ENCODE results near the gene GPR35.
"Not testable (repeated sequence)": the region's sequence is repeated elsewhere in the genome, so short reads cannot be mapped to it uniquely, and the experiment has no call there.

Gene GPR35

GRCh38 chr2:240604291-240604938 lies 20.9 kb upstream of the GPR35 start:
- Histone ChIP-seq H3K4me3 (ENCODE audit: low read length) (no peak overlapping the region), H3K27me3 (ENCODE audit: insufficient read depth, low read length) (peaks cover 6% of the 10 kb centered on the region; the same call in 1 of the 2 replicates), H3K36me3 (ENCODE audit: insufficient read depth, low read length) (peaks cover 7% of the 10 kb centered on the region; the same call in 1 of the 2 replicates), H3K9me3 (ENCODE audit: insufficient read depth, low read depth, low read length) (no peaks in the 10 kb centered on the region), H3K4me1 (ENCODE audit: insufficient read depth, low read length) (no peaks in the 10 kb centered on the region), H3K9ac (ENCODE audit: low read depth, low read length) (no peak overlapping the region), H3K27ac (ENCODE audit: low read depth, low read length) (no peak overlapping the region)
- WGBS = 63% methylated on average over 11 of the region's 11 CpGs

- Histone ChIP-seq H3K4me3 (ENCODE audit: low read length) (no peak overlapping the region), H3K27me3 (ENCODE audit: insufficient read depth, low read length) (peaks cover 6% of the 10 kb centered on the region; the same call in 1 of the 2 replicates), H3K36me3 (ENCODE audit: insufficient read depth, low read length) (peaks cover under 1% of the 10 kb centered on the region; the same call in 1 of the 2 replicates), H3K9me3 (ENCODE audit: insufficient read depth, low read depth, low read length) (no peaks in the 10 kb centered on the region), H3K4me1 (ENCODE audit: insufficient read depth, low read length) (no peaks in the 10 kb centered on the region), H3K9ac (ENCODE audit: low read depth, low read length) (no peak overlapping the region), H3K27ac (ENCODE audit: low read depth, low read length) (no peak overlapping the region)
- 93% methylated on average over 18 of the region's 19 CpGs for WGBS
These were observed 20.2 kb upstream of the GPR35 start for GRCh38 chr2:240604939-240605716.

- Histone ChIP-seq H3K4me3 (ENCODE audit: low read length) (no peak overlapping the region), H3K9ac (ENCODE audit: low read depth, low read length) (no peak overlapping the region), H3K27me3 (ENCODE audit: insufficient read depth, low read length) (peaks cover 6% of the 10 kb centered on the region; the same call in 1 of the 2 replicates), H3K9me3 (ENCODE audit: insufficient read depth, low read depth, low read length) (no peaks in the 10 kb centered on the region), H3K4me1 (ENCODE audit: insufficient read depth, low read length) (no peaks in the 10 kb centered on the region), H3K27ac (ENCODE audit: low read depth, low read length) (no peak overlapping the region), H3K36me3 (ENCODE audit: insufficient read depth, low read length) (no peaks in the 10 kb centered on the region)
- 89% methylated on average over 12 of the region's 12 CpGs for WGBS
These were observed 19.2 kb upstream of the GPR35 start for GRCh38 chr2:240605867-240606743.

- Histone ChIP-seq H3K9ac (ENCODE audit: low read depth, low read length) (no peak overlapping the region), H3K9me3 (ENCODE audit: insufficient read depth, low read depth, low read length) (peaks cover 16% of the 10 kb centered on the region), H3K36me3 (ENCODE audit: insufficient read depth, low read length) (no peaks in the 10 kb centered on the region), H3K4me3 (ENCODE audit: low read length) (no peak overlapping the region), H3K27ac (ENCODE audit: low read depth, low read length) (no peak overlapping the region), H3K4me1 (ENCODE audit: insufficient read depth, low read length) (no peaks in the 10 kb centered on the region), H3K27me3 (ENCODE audit: insufficient read depth, low read length) (peaks cover 6% of the 10 kb centered on the region; the same call in 1 of the 2 replicates)
- 95% methylated on average over 9 of the region's 10 CpGs for WGBS
These were observed 13.6 kb upstream of the GPR35 start for GRCh38 chr2:240611601-240612210.

- 90% methylated on average over 4 of the region's 4 CpGs for WGBS
- peaks cover 35% of the 10 kb centered on the region for H3K9me3 ChIP-seq (ENCODE audit: insufficient read depth, low read depth, low read length)
- peaks cover 3% of the 10 kb centered on the region; the same call in 1 of the 2 replicates for H3K27me3 ChIP-seq (ENCODE audit: insufficient read depth, low read length)
- no peak overlapping the region for H3K27ac ChIP-seq (ENCODE audit: low read depth, low read length)
- H3K9ac ChIP-seq (ENCODE audit: low read depth, low read length) = no peak overlapping the region
- no peak overlapping the region for H3K4me3 ChIP-seq (ENCODE audit: low read length)
- no peaks in the 10 kb centered on the region for H3K36me3 ChIP-seq (ENCODE audit: insufficient read depth, low read length)
- no peaks in the 10 kb centered on the region for H3K4me1 ChIP-seq (ENCODE audit: insufficient read depth, low read length)
These were observed 11.5 kb upstream of the GPR35 start for GRCh38 chr2:240613781-240614180.

GRCh38 chr2:240614391-240614790 lies 10.9 kb upstream of the GPR35 start:
- WGBS = 92% methylated on average over 9 of the region's 9 CpGs
- H3K4me3 ChIP-seq (ENCODE audit: low read length) = no peak overlapping the region
- H3K9me3 ChIP-seq (ENCODE audit: insufficient read depth, low read depth, low read length) = peaks cover 40% of the 10 kb centered on the region
- no peak overlapping the region for H3K9ac ChIP-seq (ENCODE audit: low read depth, low read length)
- no peaks in the 10 kb centered on the region; the same call in 1 of the 2 replicates for H3K27me3 ChIP-seq (ENCODE audit: insufficient read depth, low read length)
- H3K36me3 ChIP-seq (ENCODE audit: insufficient read depth, low read length) = no peaks in the 10 kb centered on the region
- H3K27ac ChIP-seq (ENCODE audit: low read depth, low read length) = no peak overlapping the region
- no peaks in the 10 kb centered on the region for H3K4me1 ChIP-seq (ENCODE audit: insufficient read depth, low read length)

- no peak overlapping the region for H3K9ac ChIP-seq (ENCODE audit: low read depth, low read length)
- H3K27ac ChIP-seq (ENCODE audit: low read depth, low read length) = no peak overlapping the region
- 89% methylated on average over 1 of the region's 2 CpGs for WGBS
- H3K4me3 ChIP-seq (ENCODE audit: low read length) = no peak overlapping the region
- H3K4me1 ChIP-seq (ENCODE audit: insufficient read depth, low read length) = no peaks in the 10 kb centered on the region
- H3K36me3 ChIP-seq (ENCODE audit: insufficient read depth, low read length) = no peaks in the 10 kb centered on the region
- H3K27me3 ChIP-seq (ENCODE audit: insufficient read depth, low read length) = no peaks in the 10 kb centered on the region
- H3K9me3 ChIP-seq (ENCODE audit: insufficient read depth, low read depth, low read length) = peaks cover 40% of the 10 kb centered on the region
These were observed 9.9 kb upstream of the GPR35 start for GRCh38 chr2:240615396-240615795.

- Histone ChIP-seq H3K27ac (ENCODE audit: low read depth, low read length) (no peak overlapping the region), H3K9me3 (ENCODE audit: insufficient read depth, low read depth, low read length) (peaks cover 40% of the 10 kb centered on the region), H3K36me3 (ENCODE audit: insufficient read depth, low read length) (no peaks in the 10 kb centered on the region), H3K4me1 (ENCODE audit: insufficient read depth, low read length) (no peaks in the 10 kb centered on the region), H3K4me3 (ENCODE audit: low read length) (no peak overlapping the region), H3K27me3 (ENCODE audit: insufficient read depth, low read length) (no peaks in the 10 kb centered on the region), H3K9ac (ENCODE audit: low read depth, low read length) (no peak overlapping the region)
- 92% methylated on average over 20 of the region's 20 CpGs for WGBS
These were observed 9.3 kb upstream of the GPR35 start for GRCh38 chr2:240615820-240616547.

- H3K27ac ChIP-seq (ENCODE audit: low read depth, low read length); H3K36me3 ChIP-seq (ENCODE audit: insufficient read depth, low read length); H3K4me3 ChIP-seq (ENCODE audit: low read length); H3K4me1 ChIP-seq (ENCODE audit: insufficient read depth, low read length); H3K27me3 ChIP-seq (ENCODE audit: insufficient read depth, low read length); H3K9ac ChIP-seq (ENCODE audit: low read depth, low read length): not testable (repeated sequence)
- 82% methylated on average over 4 of the region's 5 CpGs for WGBS
- peaks cover 40% of the 10 kb centered on the region for H3K9me3 ChIP-seq (ENCODE audit: insufficient read depth, low read depth, low read length)
These were observed 8.2 kb upstream of the GPR35 start for GRCh38 chr2:240616860-240617666.

GRCh38 chr2:240618776-240619175 lies 6.5 kb upstream of the GPR35 start:
- H3K27me3 ChIP-seq (ENCODE audit: insufficient read depth, low read length) = no peaks in the 10 kb centered on the region
- H3K4me3 ChIP-seq (ENCODE audit: low read length) = no peak overlapping the region
- H3K9me3 ChIP-seq (ENCODE audit: insufficient read depth, low read depth, low read length) = peaks cover 40% of the 10 kb centered on the region
- H3K27ac ChIP-seq (ENCODE audit: low read depth, low read length) = no peak overlapping the region
- H3K9ac ChIP-seq (ENCODE audit: low read depth, low read length) = no peak overlapping the region
- no peaks in the 10 kb centered on the region for H3K4me1 ChIP-seq (ENCODE audit: insufficient read depth, low read length)
- H3K36me3 ChIP-seq (ENCODE audit: insufficient read depth, low read length) = no peaks in the 10 kb centered on the region
- WGBS = 89% methylated on average over 6 of the region's 6 CpGs

Measured in HUES64 (cell line).